Measurements from ENCODE around the gene EXOC6B. TPM values are rescaled to one million over a fixed set of nuclear protein-coding genes. Genes with fewer than 3 reads are reported as not detected.

EXOC6B gene
- total RNA-seq, 2 donors from 2014 or later: 21.3 to 28.8 TPM

DNA sequence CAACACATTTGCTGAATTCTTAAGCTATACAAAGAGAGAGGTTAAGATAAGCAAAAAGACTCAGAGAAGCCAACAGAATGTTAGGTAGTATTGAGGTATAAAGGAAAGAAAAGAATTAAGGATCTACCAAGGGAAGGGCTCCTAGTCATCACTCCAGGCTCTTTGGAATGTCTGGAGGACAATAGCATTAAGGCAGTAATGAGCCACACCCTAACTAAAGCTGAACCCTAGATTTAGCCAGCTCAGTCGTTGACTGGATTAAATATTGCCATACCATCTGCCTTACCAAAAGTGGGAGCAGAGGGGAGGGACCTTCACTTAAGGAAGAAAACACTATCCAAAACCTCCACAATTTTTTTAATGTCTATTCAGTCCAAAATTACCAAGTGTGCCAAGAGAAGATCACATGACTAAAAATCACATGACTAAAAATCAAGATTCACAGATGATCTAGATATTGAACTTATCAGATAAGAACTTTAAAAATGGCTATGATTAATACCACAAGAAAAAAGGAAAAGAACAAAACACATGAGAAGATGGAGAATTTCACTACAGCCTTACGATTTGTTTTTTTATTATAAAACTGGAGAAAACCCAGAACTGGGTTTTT is 59.7 kb downstream of the EXOC6B start:
- H3K9me3 ChIP-seq: no peaks in the 10 kb centered on the region
- no peak for DNase-seq
- no peak overlapping the region for H3K27ac ChIP-seq
- H3K9ac ChIP-seq (ENCODE audit: low read depth in 2 of 2, low read length in 2 of 2): no peak overlapping the region
- no peaks in the 10 kb centered on the region for H3K36me3 ChIP-seq
- no peaks in the 10 kb centered on the region for H3K4me1 ChIP-seq
- TF ChIP-seq, protein P1, sequence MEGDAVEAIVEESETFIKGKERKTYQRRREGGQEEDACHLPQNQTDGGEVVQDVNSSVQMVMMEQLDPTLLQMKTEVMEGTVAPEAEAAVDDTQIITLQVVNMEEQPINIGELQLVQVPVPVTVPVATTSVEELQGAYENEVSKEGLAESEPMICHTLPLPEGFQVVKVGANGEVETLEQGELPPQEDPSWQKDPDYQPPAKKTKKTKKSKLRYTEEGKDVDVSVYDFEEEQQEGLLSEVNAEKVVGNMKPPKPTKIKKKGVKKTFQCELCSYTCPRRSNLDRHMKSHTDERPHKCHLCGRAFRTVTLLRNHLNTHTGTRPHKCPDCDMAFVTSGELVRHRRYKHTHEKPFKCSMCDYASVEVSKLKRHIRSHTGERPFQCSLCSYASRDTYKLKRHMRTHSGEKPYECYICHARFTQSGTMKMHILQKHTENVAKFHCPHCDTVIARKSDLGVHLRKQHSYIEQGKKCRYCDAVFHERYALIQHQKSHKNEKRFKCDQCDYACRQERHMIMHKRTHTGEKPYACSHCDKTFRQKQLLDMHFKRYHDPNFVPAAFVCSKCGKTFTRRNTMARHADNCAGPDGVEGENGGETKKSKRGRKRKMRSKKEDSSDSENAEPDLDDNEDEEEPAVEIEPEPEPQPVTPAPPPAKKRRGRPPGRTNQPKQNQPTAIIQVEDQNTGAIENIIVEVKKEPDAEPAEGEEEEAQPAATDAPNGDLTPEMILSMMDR (IDR thresholded peaks at IDR 0.05): no peak
- no peak overlapping the region for H3K4me3 ChIP-seq
- intact Hi-C loops (cut with DNase I): no loop called here
- H3K27me3 ChIP-seq: no peaks in the 10 kb centered on the region

DNA sequence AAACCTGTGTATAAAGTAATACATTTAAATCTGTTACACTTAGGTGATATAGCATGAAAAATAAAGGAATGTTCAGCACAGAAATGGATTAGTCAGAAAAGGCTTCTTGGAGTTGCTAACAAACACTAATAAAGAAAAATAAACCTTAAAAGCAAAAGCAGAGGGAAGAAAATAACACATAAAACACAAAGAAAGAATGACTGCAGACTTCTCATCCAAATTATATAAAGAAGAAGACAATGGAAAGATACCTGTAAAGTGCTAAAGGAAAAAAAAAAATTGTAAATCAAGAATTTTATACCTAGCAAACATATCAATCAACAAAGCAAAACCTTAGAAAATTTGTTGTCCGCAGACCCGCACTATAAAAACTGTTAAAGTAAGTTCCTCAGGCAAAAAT is 63.6 kb downstream of the EXOC6B start:
- no peaks in the 10 kb centered on the region for H3K4me1 ChIP-seq
- H3K9me3 ChIP-seq: no peaks in the 10 kb centered on the region
- H3K4me3 ChIP-seq: no peak overlapping the region
- H3K9ac ChIP-seq (ENCODE audit: low read depth in 2 of 2, low read length in 2 of 2): no peak overlapping the region
- no peaks in the 10 kb centered on the region for H3K27me3 ChIP-seq
- no peaks in the 10 kb centered on the region for H3K36me3 ChIP-seq
- no peak for DNase-seq
- intact Hi-C loops (cut with DNase I): no loop called here
- TF ChIP-seq, protein P1 (IDR thresholded peaks at IDR 0.05): no peak
- H3K27ac ChIP-seq: no peak overlapping the region

DNA sequence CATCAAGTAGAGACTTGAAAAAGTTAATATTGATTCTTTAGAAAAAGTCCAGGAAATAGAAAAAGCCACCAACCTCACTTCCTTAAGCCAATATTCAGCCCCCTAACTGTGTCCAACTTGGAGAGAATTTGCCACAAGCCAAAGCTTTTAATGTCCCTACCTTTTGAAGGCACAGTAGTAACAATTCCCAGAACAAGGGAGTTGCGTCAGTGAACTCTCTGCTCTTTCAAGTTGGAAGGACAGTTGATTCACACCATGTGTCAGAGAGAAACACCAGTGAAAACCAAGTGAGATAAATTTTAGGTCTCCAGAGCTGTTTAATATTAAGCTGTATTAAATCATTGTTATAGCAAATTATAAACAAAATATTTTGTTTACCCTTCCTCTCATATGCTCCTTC is 66.1 kb downstream of the EXOC6B start:
- Histone ChIP-seq H3K9ac (ENCODE audit: low read depth in 2 of 2, low read length in 2 of 2) (no peak overlapping the region), H3K27me3 (no peaks in the 10 kb centered on the region), H3K4me3 (no peak overlapping the region), H3K9me3 (no peaks in the 10 kb centered on the region), H3K4me1 (no peaks in the 10 kb centered on the region), H3K27ac (no peak overlapping the region), H3K36me3 (no peaks in the 10 kb centered on the region)
- TF ChIP-seq, protein P1 (IDR thresholded peaks at IDR 0.05): no peak
- DNase-seq: no peak
- intact Hi-C loops (cut with DNase I): no loop called here

DNA sequence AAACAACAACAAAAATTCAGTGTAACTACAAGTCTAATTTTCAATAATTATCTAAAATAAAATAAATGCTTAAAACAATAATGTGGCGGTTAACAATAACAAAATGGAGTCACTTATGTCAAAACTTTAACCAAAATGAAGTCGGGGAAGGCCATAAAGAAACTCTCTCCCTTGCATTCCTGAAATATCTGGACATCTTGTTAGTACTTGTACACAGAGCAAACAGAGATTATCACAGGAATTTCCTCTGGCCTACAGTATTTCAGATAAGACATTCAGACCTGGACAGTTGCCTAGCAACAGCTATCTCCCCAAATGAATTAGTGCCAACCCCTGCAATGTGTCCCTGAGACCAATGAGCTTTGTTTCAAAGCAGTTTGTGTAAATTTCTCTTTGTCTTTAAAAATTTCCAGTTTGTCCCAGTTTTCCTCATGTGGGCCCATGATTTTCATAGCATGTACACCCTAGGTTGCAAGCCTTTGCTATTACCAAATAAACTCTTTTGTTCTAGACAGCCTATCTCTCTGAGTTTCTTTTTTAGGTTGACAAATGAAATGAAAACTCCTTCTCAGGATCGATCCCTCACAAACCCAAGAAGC is 68.6 kb downstream of the EXOC6B start:
- TF ChIP-seq, protein P1 (IDR thresholded peaks at IDR 0.05): no peak
- intact Hi-C loops (cut with DNase I): no loop called here
- no peaks in the 10 kb centered on the region for H3K27me3 ChIP-seq
- DNase-seq: no peak
- H3K9me3 ChIP-seq: no peaks in the 10 kb centered on the region
- H3K9ac ChIP-seq (ENCODE audit: low read depth in 2 of 2, low read length in 2 of 2): no peak overlapping the region
- no peak overlapping the region for H3K27ac ChIP-seq
- H3K4me1 ChIP-seq: no peaks in the 10 kb centered on the region
- no peak overlapping the region for H3K4me3 ChIP-seq
- H3K36me3 ChIP-seq: no peaks in the 10 kb centered on the region

DNA sequence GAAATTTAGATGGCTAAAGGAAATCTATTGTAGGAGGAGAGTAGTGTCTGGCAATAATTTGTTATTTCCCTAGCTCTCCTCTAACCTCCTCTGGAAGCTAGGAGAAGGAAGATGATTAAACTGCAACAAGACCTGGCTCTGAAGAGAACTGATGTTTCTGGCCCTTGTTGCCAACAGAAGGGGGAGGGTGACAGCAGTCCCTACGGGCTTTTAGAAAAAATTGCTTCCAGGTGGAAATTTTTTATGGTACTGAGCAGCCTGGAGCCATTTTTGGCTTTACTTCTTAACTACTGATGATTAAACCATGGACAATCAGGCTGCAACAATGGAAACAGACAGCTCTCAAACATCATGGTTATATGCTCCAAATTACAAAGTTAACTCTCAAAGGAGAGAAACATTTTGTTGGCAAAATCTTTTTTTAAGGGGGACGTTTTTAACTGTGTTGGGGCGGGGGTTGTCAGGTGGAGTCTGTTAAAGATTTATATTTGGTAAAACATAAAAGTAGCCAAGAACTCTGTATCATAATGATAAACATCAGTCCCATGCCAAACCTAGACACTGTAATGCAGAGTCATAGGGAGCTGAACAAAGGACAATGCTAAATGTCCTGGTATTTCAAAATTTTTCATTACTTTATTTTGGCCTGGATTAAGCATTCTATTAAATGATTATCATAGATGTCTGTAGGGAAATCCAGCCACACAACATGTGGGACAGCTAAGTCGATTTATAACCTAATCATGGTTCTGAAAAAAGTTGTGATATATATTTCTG is 70.0 kb downstream of the EXOC6B start:
- TF ChIP-seq, protein P1 (IDR thresholded peaks at IDR 0.05): no peak
- Histone ChIP-seq H3K9me3 (no peaks in the 10 kb centered on the region), H3K4me3 (no peak overlapping the region), H3K9ac (ENCODE audit: low read depth in 2 of 2, low read length in 2 of 2) (no peak overlapping the region), H3K27ac (no peak overlapping the region), H3K4me1 (no peaks in the 10 kb centered on the region), H3K27me3 (no peaks in the 10 kb centered on the region), H3K36me3 (no peaks in the 10 kb centered on the region)
- intact Hi-C loops (cut with DNase I): no loop called here
- no peak for DNase-seq
